Activated naive CD4-positive, alpha-beta T cell treated with anti-CD3 and anti-CD28 coated beads for 36 hours (primary cell): ENCODE measurements around the gene RER1. TPM values are rescaled to one million over a fixed set of nuclear protein-coding genes. Genes with fewer than 3 reads are reported as not detected.

Source experiments
- CTCF ChIA-PET: fragments of 350-600 bp; sonication (Branson Sonifier 250); formaldehyde crosslinking; loops from one replicate; lab custom pipeline; 2021; ENCODE audit warnings: antibody characterized with exemption; lab: Charles Lee
- DNase-seq: peaks from one replicate; pipeline ENCODE4 v3.0.0-alpha.2; 2020
- H3K27ac Mint-ChIP-seq: one replicate; pipeline ENCODE4 v1.8.0; 2021; ENCODE audit warnings: mild to moderate bottlenecking, mixed read lengths
- H3K27me3 Mint-ChIP-seq: one replicate; pipeline ENCODE4 v1.8.0; 2021; ENCODE audit warnings: low read depth, mixed read lengths
- H3K36me3 Mint-ChIP-seq: one replicate; pipeline ENCODE4 v1.8.0; 2021; ENCODE audit warnings: low read depth, mixed read lengths
- H3K4me1 Mint-ChIP-seq: one replicate; pipeline ENCODE4 v1.8.0; 2021; ENCODE audit warnings: low read depth, mixed read lengths
- H3K4me3 Mint-ChIP-seq: one replicate; pipeline ENCODE4 v1.8.0; 2021; ENCODE audit warnings: mild to moderate bottlenecking, moderate library complexity, mixed read lengths
- H3K9me3 Mint-ChIP-seq: one replicate; pipeline ENCODE4 v1.8.0; 2021; ENCODE audit warnings: mixed read lengths
- intact Hi-C: fragments of 100-400 bp; cut with micrococcal nuclease; formaldehyde crosslinking; loops from one replicate; pipeline ENCODE4 v1.15.1; 2023
- total RNA-seq, 2 experiments: library from RNA; stranded (reverse); gene quantifications; one replicate each; pipeline ENCODE4 v1.2.3, GENCODE V29; 2021

RER1 gene
- total RNA-seq, 2 experiments from 2014 or later: 115 to 124 TPM

DNA sequence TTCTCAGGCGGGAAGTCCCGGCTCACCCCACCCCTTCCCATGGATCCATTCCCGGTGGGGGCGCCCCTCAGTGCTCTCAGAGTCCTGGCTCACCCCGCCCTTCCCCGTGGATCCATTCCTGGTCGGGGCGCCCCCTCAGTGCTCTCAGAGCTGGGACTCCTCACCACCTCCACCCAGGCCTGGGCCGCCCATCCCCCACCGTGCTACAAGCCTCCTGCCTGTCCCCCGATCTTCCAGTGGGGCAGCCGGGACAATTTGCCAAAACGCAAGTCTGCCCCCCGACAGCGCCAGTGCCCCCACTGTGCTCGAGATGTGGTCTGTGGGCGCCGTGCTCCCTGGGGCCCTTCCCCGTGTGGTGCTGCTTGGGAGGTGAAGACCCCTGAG, 61.3 kb downstream of the RER1 start:
- no peak overlapping the region for H3K27ac Mint-ChIP-seq
- DNase-seq: no peak
- intact Hi-C loops: no loop called here
- no peaks in the 10 kb centered on the region for H3K4me1 Mint-ChIP-seq
- no peaks in the 10 kb centered on the region for H3K27me3 Mint-ChIP-seq
- H3K36me3 Mint-ChIP-seq: no peaks in the 10 kb centered on the region
- no peaks in the 10 kb centered on the region for H3K9me3 Mint-ChIP-seq
- CTCF ChIA-PET: no interaction called here
- H3K4me3 Mint-ChIP-seq: no peak overlapping the region

DNA sequence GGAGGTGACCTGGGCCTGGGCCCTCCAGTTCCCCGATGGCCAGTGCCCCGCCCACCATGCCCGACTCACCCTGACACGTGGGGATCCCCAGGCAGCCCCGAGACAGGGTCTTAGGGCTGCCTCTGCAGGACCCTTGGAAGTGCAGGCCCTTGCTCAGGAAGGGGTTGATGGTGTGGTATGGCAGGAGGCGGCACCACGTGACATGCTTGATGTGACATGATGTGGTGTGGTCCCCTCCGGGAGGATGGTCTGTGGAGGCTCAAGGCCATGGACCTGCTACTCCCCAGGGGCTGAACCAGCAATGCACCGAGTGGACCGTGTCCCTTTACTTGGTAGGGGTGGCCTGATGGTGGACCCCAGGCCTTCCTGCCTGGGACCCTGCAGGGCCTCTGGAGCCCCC, 62.6 kb downstream of the RER1 start:
- no peaks in the 10 kb centered on the region for H3K27me3 Mint-ChIP-seq
- H3K27ac Mint-ChIP-seq: no peak overlapping the region
- no peaks in the 10 kb centered on the region for H3K9me3 Mint-ChIP-seq
- H3K36me3 Mint-ChIP-seq: no peaks in the 10 kb centered on the region
- intact Hi-C loops: no loop called here
- H3K4me1 Mint-ChIP-seq: no peaks in the 10 kb centered on the region
- no peak for DNase-seq
- no peak overlapping the region for H3K4me3 Mint-ChIP-seq
- CTCF ChIA-PET: no interaction called here

Other genes starting within 250 kb of the RER1 start
- 10 to 100 TPM; 48.2 to 54.4 TPM for gene FAAP20, start 197.1 kb upstream of the RER1 start, total RNA-seq
- gene SKI, start 163.5 kb upstream of the RER1 start, total RNA-seq: 10 to 100 TPM; 25.5 to 26.3 TPM
- gene MORN1, start 287 bp upstream of the RER1 start, total RNA-seq: 1 to 10 TPM; 3.2 to 4.9 TPM
- gene PEX10, start 20.7 kb downstream of the RER1 start, total RNA-seq: 1 to 10 TPM; 8.6 to 9.1 TPM
- 1 to 10 TPM; 2.1 TPM for gene PLCH2, start 84.4 kb downstream of the RER1 start, total RNA-seq
- 10 to 100 TPM; 46.6 to 51.4 TPM for gene PANK4, start 134.8 kb downstream of the RER1 start, total RNA-seq
- gene HES5, start 138.4 kb downstream of the RER1 start, total RNA-seq: not detected
- 100 to 1,000 TPM; 120 to 123 TPM for gene TNFRSF14, start 164.5 kb downstream of the RER1 start, total RNA-seq
- gene PRXL2B, start 194.9 kb downstream of the RER1 start, total RNA-seq: 10 to 100 TPM; 21.8 to 22.1 TPM
- gene MMEL1, start 241.2 kb downstream of the RER1 start, total RNA-seq: 1 to 10 TPM; 1.2 to 1.5 TPM